GM19025 (cell line): ENCODE measurements around the gene MPND.
"Not testable (repeated sequence)": the region's sequence is repeated elsewhere in the genome, so short reads cannot be mapped to it uniquely, and the experiment has no call there.

Experiments used
- ATAC-seq: cut with Tn5 transposase; IDR thresholded peaks from one replicate; pipeline ENCODE4 v1.9.1; 2021; ENCODE audit warnings: mild to moderate bottlenecking, low read depth, moderate library complexity; ENCODE audit not compliant: unreplicated experiment

The MPND gene

GRCh38 chr19:4345342-4346019 lies 2.1 kb downstream of the MPND start:
- ATAC-seq = no peak

- no peak for ATAC-seq
These were observed 2.6 kb downstream of the MPND start for GRCh38 chr19:4346020-4346383.

- no peak for ATAC-seq
These were observed 4.2 kb downstream of the MPND start for GRCh38 chr19:4347521-4347920.

- not testable (repeated sequence) for ATAC-seq
These were observed 5.9 kb downstream of the MPND start for GRCh38 chr19:4349225-4349624.

- no peak for ATAC-seq
These were observed 6.7 kb downstream of the MPND start for GRCh38 chr19:4350111-4350510.

GRCh38 chr19:4350726-4351125 lies 7.4 kb downstream of the MPND start:
- no peak for ATAC-seq

- ATAC-seq = no peak
These were observed 9.3 kb downstream of the MPND start for GRCh38 chr19:4352701-4353121.

- no peak for ATAC-seq
These were observed 10.9 kb downstream of the MPND start for GRCh38 chr19:4354282-4354681.

GRCh38 chr19:4354897-4355296 lies 11.5 kb downstream of the MPND start:
- ATAC-seq = no peak

- no peak for ATAC-seq
These were observed 13.9 kb downstream of the MPND start for GRCh38 chr19:4357095-4357797.

- no peak for ATAC-seq
These were observed 14.6 kb downstream of the MPND start for GRCh38 chr19:4357921-4358326.

GRCh38 chr19:4358709-4359626 lies 15.6 kb downstream of the MPND start:
- no peak for ATAC-seq

- ATAC-seq = no peak
These were observed 16.3 kb downstream of the MPND start for GRCh38 chr19:4359627-4360000.

- no peak for ATAC-seq
These were observed 16.8 kb downstream of the MPND start for GRCh38 chr19:4360081-4360569.

- ATAC-seq = no peak
These were observed 17.3 kb downstream of the MPND start for GRCh38 chr19:4360641-4361151.

GRCh38 chr19:4361152-4362046 lies 18.0 kb downstream of the MPND start:
- no peak for ATAC-seq

GRCh38 chr19:4362101-4362828 lies 18.9 kb downstream of the MPND start:
- ATAC-seq = no peak

GRCh38 chr19:4362831-4363545 lies 19.6 kb downstream of the MPND start:
- ATAC-seq = no peak
